Measurements from ENCODE around the gene RING1. TPM values are rescaled to one million over a fixed set of nuclear protein-coding genes. Genes with fewer than 3 reads are reported as not detected.

The RING1 gene
- total RNA-seq, 1 donor from 2014 or later = 43.8 TPM

GRCh38 chr6:33204415-33205190 is 3.7 kb upstream of the RING1 start, which contains the start of gene HSD17B8:
Gene HSD17B8 (plus strand): TSS chr6:33204655. CDS start chr6:33204669, 14 bp downstream.
- H3K4me3 Mint-ChIP-seq = peak within 1 kb of the TSS; percentile 87
- H3K27ac Mint-ChIP-seq = peak within 1 kb of the TSS; percentile 71
- H3K9me3 Mint-ChIP-seq = no peaks in the 10 kb centered on the region
- no peaks in the 10 kb centered on the region for H3K27me3 Mint-ChIP-seq
- intact Hi-C loops (cut with micrococcal nuclease) = loop anchor here (5.0 to 10.0 kb wide), 4 partner anchors 228 to 1230 kb away; partner anchors contain the start of genes AGPAT1, DXO and RNF5
- ATAC-seq (ENCODE audit: low read depth) (peak; percentile 64), DNase-seq (peak; percentile 79)
- peaks cover 38% of the 10 kb centered on the region for H3K36me3 Mint-ChIP-seq (ENCODE audit: low read depth)
- H3K4me1 Mint-ChIP-seq = peaks cover 68% of the 10 kb centered on the region
- no peak for TF ChIP-seq CTCF (IDR thresholded peaks at IDR 0.05)
- CTCF ChIA-PET = interaction anchor here (1.3 kb wide), 1 partner anchor 43 kb away, joined by 3 read pairs; no protein-coding TSS in a partner anchor
- POLR2A ChIA-PET = interaction anchor here (0.5 to 1.3 kb wide), 14 partner anchors 43 to 1621 kb away, joined by 3 to 12 read pairs (median 4); partner anchors contain the start of genes RPS18 and VPS52

- no peaks in the 10 kb centered on the region for H3K9me3 Mint-ChIP-seq
- peak overlapping the region; percentile 87 for H3K4me3 Mint-ChIP-seq
- peaks cover 65% of the 10 kb centered on the region for H3K4me1 Mint-ChIP-seq
- CTCF ChIA-PET = interaction anchor here (1.3 kb wide), 1 partner anchor 42 kb away, joined by 3 read pairs; no protein-coding TSS in a partner anchor
- peaks cover 43% of the 10 kb centered on the region for H3K36me3 Mint-ChIP-seq (ENCODE audit: low read depth)
- H3K27me3 Mint-ChIP-seq = no peaks in the 10 kb centered on the region
- no peak for TF ChIP-seq CTCF (IDR thresholded peaks at IDR 0.05)
- ATAC-seq (ENCODE audit: low read depth) = no peak
- H3K27ac Mint-ChIP-seq = peak overlapping the region; percentile 71
- DNase-seq = no peak
- intact Hi-C loops (cut with micrococcal nuclease) = loop anchor here (5.0 to 10.0 kb wide), 2 partner anchors 227 to 1231 kb away; partner anchors contain the start of gene DXO
- POLR2A ChIA-PET = interaction anchor here (0.6 to 1.3 kb wide), 7 partner anchors 7 to 519 kb away, joined by 3 to 6 read pairs (median 3); no protein-coding TSS in a partner anchor
These were observed 2.9 kb upstream of the RING1 start for GRCh38 chr6:33205191-33206026.

- peak overlapping the region; percentile 87 for H3K4me3 Mint-ChIP-seq
- intact Hi-C loops (cut with micrococcal nuclease) = loop anchor here (5.0 to 10.0 kb wide), 2 partner anchors 226 to 1231 kb away; partner anchors contain the start of gene DXO
- H3K27ac Mint-ChIP-seq = no peak overlapping the region
- peaks cover 41% of the 10 kb centered on the region for H3K36me3 Mint-ChIP-seq (ENCODE audit: low read depth)
- H3K4me1 Mint-ChIP-seq = peaks cover 56% of the 10 kb centered on the region
- ATAC-seq (ENCODE audit: low read depth) (no peak), DNase-seq (no peak)
- TF ChIP-seq CTCF (IDR thresholded peaks at IDR 0.05) = no peak
- ChIA-PET CTCF (no interaction called here), POLR2A (interaction anchor here (0.7 to 1.1 kb wide), 2 partner anchors 8 to 43 kb away, joined by 3 read pairs; no protein-coding TSS in a partner anchor)
- no peaks in the 10 kb centered on the region for H3K27me3 Mint-ChIP-seq
- H3K9me3 Mint-ChIP-seq = no peaks in the 10 kb centered on the region
These were observed 2.1 kb upstream of the RING1 start for GRCh38 chr6:33206027-33206863.

GRCh38 chr6:33206864-33207551 is 1.3 kb upstream of the RING1 start:
- peaks cover under 1% of the 10 kb centered on the region for H3K27me3 Mint-ChIP-seq
- no peak for DNase-seq
- no peak for TF ChIP-seq CTCF (IDR thresholded peaks at IDR 0.05)
- no peak for ATAC-seq (ENCODE audit: low read depth)
- intact Hi-C loops (cut with micrococcal nuclease) = loop anchor here (5.0 to 10.0 kb wide), 2 partner anchors 225 to 1232 kb away; partner anchors contain the start of gene DXO
- H3K9me3 Mint-ChIP-seq = no peaks in the 10 kb centered on the region
- peaks cover 49% of the 10 kb centered on the region for H3K4me1 Mint-ChIP-seq
- POLR2A ChIA-PET = interaction anchor here (0.6 to 2.7 kb wide), 5 partner anchors 11 to 178 kb away, joined by 4 to 38 read pairs (median 8); partner anchors contain the start of genes HLA-DPB1, RPS18 and VPS52
- CTCF ChIA-PET = no interaction called here
- H3K4me3 Mint-ChIP-seq = peak overlapping the region; percentile 87
- H3K27ac Mint-ChIP-seq = no peak overlapping the region
- peaks cover 42% of the 10 kb centered on the region for H3K36me3 Mint-ChIP-seq (ENCODE audit: low read depth)
